Measurements from ENCODE around the gene TMEM229A. TPM values are rescaled to one million over a fixed set of nuclear protein-coding genes. Genes with fewer than 3 reads are reported as not detected.

TMEM229A gene
- total and polyA plus RNA-seq, 9 of the 15 experiments (the other 6 are each of a cell fraction or from before 2014, with no cell fraction given) = not detected

- TF ChIP-seq AFF4 (CRISPR knock-in tag; IDR thresholded peaks at IDR 0.05) (no peak), PHF8 (IDR thresholded peaks at IDR 0.05; ENCODE audit: borderline replicate concordance, low read length) (no peak), EGR1 (conservative IDR thresholded peaks at IDR 0.05) (no peak), E4F1 (CRISPR knock-in tag; IDR thresholded peaks at IDR 0.05; ENCODE audit: borderline replicate concordance) (peak; percentile 85), ZNF253 (CRISPR knock-in tag; conservative IDR thresholded peaks at IDR 0.05) (no peak), BCLAF1 (IDR thresholded peaks at IDR 0.05; ENCODE audit: borderline replicate concordance in 1 of 2, control insufficient read depth in 1 of 2, low read depth in 2 of 2, low read length in 1 of 2) (no peak), SAFB (IDR thresholded peaks at IDR 0.05; ENCODE audit: borderline replicate concordance, low read depth, low read length) (no peak), RNF219 (CRISPR knock-in tag; IDR thresholded peaks at IDR 0.05) (peak; percentile 94), MBD1 (CRISPR knock-in tag; IDR thresholded peaks at IDR 0.05) (no peak), POLR2H (tag; IDR thresholded peaks at IDR 0.05; ENCODE audit: low read depth) (peak; percentile 86), ATF7 (IDR thresholded peaks at IDR 0.05) (no peak), ZNF224 (CRISPR knock-in tag; IDR thresholded peaks at IDR 0.05) (no peak), RBBP5 (IDR thresholded peaks at IDR 0.05; ENCODE audit: borderline replicate concordance, insufficient read depth, low read length, poor library complexity, severe bottlenecking) (no peak)
Measured at GRCh38 chr7:123992913-123993518, 39.9 kb downstream of the TMEM229A start (continued).
